DMS153 (cell line): ENCODE data around the gene STARD8.
"Not testable (repeated sequence)": the region's sequence is repeated elsewhere in the genome, so short reads cannot be mapped to it uniquely, and the experiment has no call there.

ENCODE experiments used
- DNase-seq: peaks from one replicate; lab custom pipeline; 2025; lab: John Stamatoyannopoulos, UW

Gene STARD8

GRCh38 chrX:68719181-68719903, 71.9 kb downstream of the STARD8 start:
- DNase-seq = no peak

- DNase-seq = no peak
These were observed 72.6 kb downstream of the STARD8 start for GRCh38 chrX:68719904-68720614.

- DNase-seq = no peak
These were observed 73.4 kb downstream of the STARD8 start for GRCh38 chrX:68720851-68721250.

GRCh38 chrX:68721546-68721945, 74.1 kb downstream of the STARD8 start:
- no peak for DNase-seq

- DNase-seq = no peak
These were observed 74.8 kb downstream of the STARD8 start for GRCh38 chrX:68721991-68722860.

- no peak for DNase-seq
These were observed 76.2 kb downstream of the STARD8 start for GRCh38 chrX:68723491-68724155.

- no peak for DNase-seq
These were observed 77.1 kb downstream of the STARD8 start for GRCh38 chrX:68724531-68725020.

- no peak for DNase-seq
These were observed 78.4 kb downstream of the STARD8 start for GRCh38 chrX:68725756-68726365.

GRCh38 chrX:68726366-68726765, 78.9 kb downstream of the STARD8 start:
- DNase-seq = no peak

GRCh38 chrX:68727696-68728095, 80.2 kb downstream of the STARD8 start:
- DNase-seq = no peak

GRCh38 chrX:68728186-68728585, 80.7 kb downstream of the STARD8 start:
- no peak for DNase-seq

GRCh38 chrX:68731254-68731653, 83.8 kb downstream of the STARD8 start:
- DNase-seq = no peak

GRCh38 chrX:68732906-68733493, 85.5 kb downstream of the STARD8 start:
- no peak for DNase-seq

- DNase-seq = no peak
These were observed 87.8 kb downstream of the STARD8 start for GRCh38 chrX:68735266-68735665.

GRCh38 chrX:68741864-68742263, 94.4 kb downstream of the STARD8 start:
- DNase-seq = not testable (repeated sequence)

GRCh38 chrX:68743754-68744153, 96.3 kb downstream of the STARD8 start:
- DNase-seq = no peak

- no peak for DNase-seq
These were observed 99.5 kb downstream of the STARD8 start for GRCh38 chrX:68746988-68747387.

GRCh38 chrX:68748030-68748429, 100.6 kb downstream of the STARD8 start:
- no peak for DNase-seq

- DNase-seq = no peak
These were observed 102.0 kb downstream of the STARD8 start for GRCh38 chrX:68749426-68749825.

GRCh38 chrX:68750316-68750715, 102.8 kb downstream of the STARD8 start:
- DNase-seq = no peak

- no peak for DNase-seq
These were observed 103.9 kb downstream of the STARD8 start for GRCh38 chrX:68751372-68751771.
